Duodenal mucosa (tissue), 2 donors: ENCODE measurements around the gene ADARB2.
"Not testable (repeated sequence)": the region's sequence is repeated elsewhere in the genome, so short reads cannot be mapped to it uniquely, and the experiment has no call there.

Experiments
- H3K27ac ChIP-seq: one replicate; pipeline ENCODE4 v1.7.0; 2013; ENCODE audit warnings: low read depth, low read length
- H3K27me3 ChIP-seq, 2 donors: one replicate each; pipeline ENCODE4 v1.7.0; 2013; ENCODE audit warnings: low read length in 2 of 2, control low read depth in 1 of 2; ENCODE audit not compliant: insufficient read depth in 2 of 2, control insufficient read depth in 1 of 2
- H3K36me3 ChIP-seq, 2 donors: one replicate each; pipeline ENCODE4 v1.7.0; 2013; ENCODE audit warnings: low read length in 2 of 2, control low read depth in 1 of 2; ENCODE audit not compliant: insufficient read depth in 2 of 2, control insufficient read depth in 1 of 2
- H3K4me1 ChIP-seq, 2 donors: one replicate each; pipeline ENCODE4 v1.7.0; 2013; ENCODE audit warnings: low read length in 2 of 2, control low read depth in 1 of 2; ENCODE audit not compliant: insufficient read depth in 2 of 2, control insufficient read depth in 1 of 2
- H3K4me3 ChIP-seq, 2 donors: one replicate each; pipeline ENCODE4 v1.7.0; 2013; ENCODE audit warnings: low read length in 2 of 2, low read depth in 1 of 2
- H3K9ac ChIP-seq, 2 donors: one replicate each; pipeline ENCODE4 v1.7.0; 2013; ENCODE audit warnings: low read length in 2 of 2, low read depth in 1 of 2
- H3K9me3 ChIP-seq, 2 donors: one replicate each; pipeline ENCODE4 v1.7.0; 2013; ENCODE audit warnings: low read length in 2 of 2, control low read depth in 1 of 2; ENCODE audit not compliant: control insufficient read depth in 1 of 2

ADARB2 gene

DNA sequence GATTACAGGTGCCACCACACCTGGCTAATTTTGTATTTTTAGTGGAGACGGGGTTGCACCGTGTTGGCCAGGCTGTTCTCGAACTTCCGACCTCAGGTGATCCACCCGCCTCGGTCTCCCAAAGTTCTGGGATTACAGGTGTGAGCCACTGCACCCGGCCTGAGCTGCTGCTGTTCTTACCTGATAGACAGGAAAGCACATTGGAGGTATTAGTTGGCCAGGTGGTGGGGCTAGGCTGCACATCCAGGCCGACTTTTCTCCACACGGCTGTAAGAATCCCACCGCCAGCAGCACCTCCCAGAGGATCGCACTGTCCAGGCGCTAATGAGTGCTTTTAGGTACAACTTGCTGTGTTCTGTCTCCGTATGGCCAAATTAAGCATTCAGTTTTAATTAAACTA is 568.6 kb downstream of the ADARB2 start:
- Histone ChIP-seq H3K9ac (no peak overlapping the region), H3K27me3 (no peaks in the 10 kb centered on the region), H3K36me3 (no peaks in the 10 kb centered on the region), H3K27ac (no peak overlapping the region), H3K9me3 (no peaks in the 10 kb centered on the region), H3K4me3 (no peak overlapping the region), H3K4me1 (no peaks in the 10 kb centered on the region)

DNA sequence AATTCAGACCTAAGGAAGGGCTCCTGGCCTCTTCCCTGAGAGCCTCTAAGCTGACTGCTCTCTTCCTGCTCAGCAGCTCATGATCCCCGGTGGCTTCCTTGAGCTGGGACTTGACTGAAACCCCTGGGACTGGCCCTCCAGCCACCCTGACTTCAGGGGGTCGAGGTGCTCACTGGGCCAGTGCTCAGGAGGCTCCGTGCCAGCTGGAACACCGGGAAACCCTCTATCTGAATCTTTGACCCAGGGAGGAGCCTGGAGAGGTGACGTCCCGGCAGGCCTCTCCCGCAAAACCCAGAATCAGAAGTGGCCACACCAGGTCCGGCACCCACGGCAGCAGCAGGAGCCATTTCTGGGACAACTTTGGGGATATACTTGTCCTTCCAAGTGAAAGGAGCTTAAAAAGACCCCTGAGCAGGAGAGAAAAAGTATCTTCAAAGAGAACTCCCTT is 570.5 kb downstream of the ADARB2 start:
- no peaks in the 10 kb centered on the region for H3K36me3 ChIP-seq
- peaks cover 0 to 7% of the 10 kb centered on the region in 2 donors for H3K4me1 ChIP-seq
- no peaks in the 10 kb centered on the region for H3K9me3 ChIP-seq
- H3K4me3 ChIP-seq, result no peak overlapping the region
- H3K27ac ChIP-seq, result no peak overlapping the region
- H3K27me3 ChIP-seq, result no peaks in the 10 kb centered on the region
- H3K9ac ChIP-seq, result no peak overlapping the region

DNA sequence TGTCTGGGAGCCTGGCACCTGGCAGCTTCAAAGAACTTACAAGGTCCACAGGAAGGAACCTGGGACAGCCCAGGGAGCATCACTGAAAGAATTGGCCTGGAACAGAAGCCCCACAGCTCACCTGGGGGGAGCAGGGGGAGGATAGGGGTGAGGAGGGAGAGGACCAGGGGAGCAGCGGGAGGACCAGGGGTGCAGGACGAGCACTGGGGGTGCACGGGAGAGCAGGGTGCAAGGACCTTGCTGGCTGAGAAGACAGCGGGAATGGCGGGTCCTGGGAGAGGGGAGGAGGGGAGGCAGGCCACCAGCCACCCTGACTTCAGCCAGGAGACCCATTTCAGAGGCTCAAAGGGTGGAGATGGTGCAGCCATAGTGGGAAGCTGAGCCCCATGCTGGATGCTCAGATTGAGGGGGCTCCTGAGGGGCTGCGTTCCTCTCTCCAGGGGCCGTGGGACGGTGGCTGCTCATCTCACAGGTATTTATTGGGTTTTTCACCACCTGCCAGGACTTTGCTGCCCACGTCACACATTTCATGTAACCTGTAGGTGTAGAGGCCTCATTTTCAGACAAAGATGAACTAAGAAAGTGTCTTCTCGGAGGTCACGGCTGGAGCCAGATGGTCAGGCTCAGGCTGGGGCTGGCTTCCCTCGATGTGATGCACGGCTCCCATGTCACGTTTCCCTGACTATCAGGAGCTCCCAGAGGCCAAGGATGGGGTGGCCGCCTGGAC is 571.1 kb downstream of the ADARB2 start:
- H3K27me3 ChIP-seq, result no peaks in the 10 kb centered on the region
- H3K9ac ChIP-seq, result no peak overlapping the region
- no peak overlapping the region for H3K4me3 ChIP-seq
- H3K9me3 ChIP-seq, result no peaks in the 10 kb centered on the region
- no peak overlapping the region for H3K27ac ChIP-seq
- H3K4me1 ChIP-seq, result peaks cover 0 to 7% of the 10 kb centered on the region in 2 donors
- no peaks in the 10 kb centered on the region for H3K36me3 ChIP-seq

DNA sequence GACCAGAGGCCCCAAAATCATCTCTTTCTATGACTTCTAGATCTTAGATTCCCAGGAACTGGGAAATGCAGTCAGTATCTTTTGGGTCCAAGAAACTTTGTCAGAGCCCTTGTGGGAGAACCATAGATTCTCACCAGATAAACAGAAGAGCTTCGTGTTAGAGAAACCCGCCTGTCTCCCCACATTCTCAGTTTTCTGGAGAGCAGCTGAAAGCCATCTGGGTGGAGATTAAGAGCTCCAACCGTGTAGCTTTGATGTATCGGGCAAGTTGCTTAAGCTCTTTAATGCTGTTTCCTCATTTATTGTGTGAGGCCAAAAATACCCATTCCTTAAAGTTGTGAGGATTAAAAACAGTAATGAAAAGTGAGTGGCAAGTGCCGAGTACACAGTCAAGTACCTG is 573.5 kb downstream of the ADARB2 start:
- H3K4me3 ChIP-seq, result no peak overlapping the region
- H3K27ac ChIP-seq, result no peak overlapping the region
- H3K36me3 ChIP-seq, result no peaks in the 10 kb centered on the region
- H3K9me3 ChIP-seq, result no peaks in the 10 kb centered on the region
- H3K9ac ChIP-seq, result no peak overlapping the region
- H3K27me3 ChIP-seq, result no peaks in the 10 kb centered on the region
- H3K4me1 ChIP-seq, result peaks cover 0 to 7% of the 10 kb centered on the region in 2 donors

DNA sequence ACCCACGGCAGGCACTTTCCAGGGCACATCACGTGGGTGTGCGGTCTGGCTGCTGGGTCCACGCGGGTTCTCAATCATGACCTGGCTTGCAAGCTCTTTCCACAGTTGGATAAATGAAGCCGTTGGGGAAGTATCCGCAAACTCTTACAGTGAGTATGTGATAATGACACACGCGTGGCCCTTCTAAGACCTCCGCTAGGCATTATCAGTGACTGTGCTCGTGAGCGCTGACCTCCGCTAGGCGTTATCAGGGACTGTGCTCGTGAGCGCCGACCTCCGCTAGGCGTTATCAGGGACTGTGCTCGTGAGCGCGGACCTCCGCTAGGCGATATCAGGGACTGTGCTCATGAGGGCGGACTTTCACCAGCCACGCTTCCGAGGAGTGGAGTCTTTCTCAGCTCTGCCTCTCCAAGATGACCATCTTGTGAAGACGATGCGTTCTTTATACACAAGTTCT is 574.1 kb downstream of the ADARB2 start:
- Histone ChIP-seq H3K27ac (no peak overlapping the region), H3K4me1 (peaks cover 0 to 7% of the 10 kb centered on the region in 2 donors), H3K9ac (no peak overlapping the region), H3K9me3 (no peaks in the 10 kb centered on the region), H3K27me3 (no peaks in the 10 kb centered on the region), H3K36me3 (no peaks in the 10 kb centered on the region), H3K4me3 (no peak overlapping the region)

DNA sequence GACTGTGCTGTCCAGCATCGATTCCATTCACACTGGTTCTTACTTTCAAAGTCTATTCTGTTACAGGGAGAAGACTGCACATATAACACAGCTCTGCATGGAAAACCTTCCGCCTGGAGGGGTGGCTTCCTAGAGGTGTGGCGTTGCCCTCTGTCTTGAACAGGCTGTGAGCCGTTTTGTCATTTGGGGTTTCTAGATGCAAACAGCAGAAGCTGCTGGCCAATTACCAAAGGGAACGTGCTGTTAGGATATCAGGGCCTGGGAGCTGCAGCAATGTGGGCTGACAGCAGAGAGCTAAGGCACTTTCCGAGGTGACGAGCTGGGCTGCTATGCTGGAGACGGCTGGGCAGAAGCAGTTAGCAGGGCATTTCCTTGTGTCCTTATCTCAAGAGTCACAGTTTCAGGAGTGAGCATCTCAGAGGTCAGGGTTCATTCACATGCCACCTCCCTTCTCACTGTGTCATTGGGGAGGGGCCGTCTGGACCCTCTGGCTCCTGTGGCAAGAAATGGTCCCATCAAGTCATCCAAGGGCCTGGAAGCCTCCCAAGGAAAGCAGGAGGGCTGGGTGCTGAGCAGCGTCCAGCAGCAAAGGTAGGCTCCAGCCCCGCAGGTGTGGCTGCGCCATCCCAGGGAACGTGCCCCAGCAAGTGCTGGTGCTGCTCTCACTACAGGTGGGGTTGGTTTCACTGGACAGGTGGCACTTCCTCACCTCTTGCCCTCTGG is 574.7 kb downstream of the ADARB2 start:
- H3K27me3 ChIP-seq, result no peaks in the 10 kb centered on the region

DNA sequence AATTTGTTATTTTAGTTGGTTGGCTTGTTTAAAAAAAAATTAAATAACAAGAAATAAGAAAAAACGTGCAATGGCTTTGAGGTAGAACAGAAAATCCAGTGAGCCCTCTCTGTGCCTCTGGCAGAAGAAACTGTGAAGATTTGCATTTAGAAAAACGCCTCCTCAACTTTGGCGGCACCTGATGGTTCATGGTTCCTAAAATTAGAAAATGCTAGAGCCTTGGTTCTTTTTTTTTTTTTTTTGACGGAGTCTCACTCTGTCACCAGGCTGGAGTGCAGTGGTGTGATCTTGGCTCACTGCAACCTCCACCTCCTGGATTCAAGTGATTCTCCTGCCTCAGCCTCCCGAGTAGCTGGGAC is 576.0 kb downstream of the ADARB2 start:
- not testable (repeated sequence) for H3K4me3 ChIP-seq, H3K9ac ChIP-seq, H3K9me3 ChIP-seq, H3K36me3 ChIP-seq, H3K27ac ChIP-seq, H3K4me1 ChIP-seq, H3K27me3 ChIP-seq

More for the DNA sequence above, 574.7 kb downstream of the ADARB2 start:
- Histone ChIP-seq H3K36me3 (no peaks in the 10 kb centered on the region), H3K27ac (no peak overlapping the region), H3K4me1 (peaks cover 0 to 7% of the 10 kb centered on the region in 2 donors), H3K9me3 (no peaks in the 10 kb centered on the region), H3K9ac (no peak overlapping the region), H3K4me3 (no peak overlapping the region)

DNA sequence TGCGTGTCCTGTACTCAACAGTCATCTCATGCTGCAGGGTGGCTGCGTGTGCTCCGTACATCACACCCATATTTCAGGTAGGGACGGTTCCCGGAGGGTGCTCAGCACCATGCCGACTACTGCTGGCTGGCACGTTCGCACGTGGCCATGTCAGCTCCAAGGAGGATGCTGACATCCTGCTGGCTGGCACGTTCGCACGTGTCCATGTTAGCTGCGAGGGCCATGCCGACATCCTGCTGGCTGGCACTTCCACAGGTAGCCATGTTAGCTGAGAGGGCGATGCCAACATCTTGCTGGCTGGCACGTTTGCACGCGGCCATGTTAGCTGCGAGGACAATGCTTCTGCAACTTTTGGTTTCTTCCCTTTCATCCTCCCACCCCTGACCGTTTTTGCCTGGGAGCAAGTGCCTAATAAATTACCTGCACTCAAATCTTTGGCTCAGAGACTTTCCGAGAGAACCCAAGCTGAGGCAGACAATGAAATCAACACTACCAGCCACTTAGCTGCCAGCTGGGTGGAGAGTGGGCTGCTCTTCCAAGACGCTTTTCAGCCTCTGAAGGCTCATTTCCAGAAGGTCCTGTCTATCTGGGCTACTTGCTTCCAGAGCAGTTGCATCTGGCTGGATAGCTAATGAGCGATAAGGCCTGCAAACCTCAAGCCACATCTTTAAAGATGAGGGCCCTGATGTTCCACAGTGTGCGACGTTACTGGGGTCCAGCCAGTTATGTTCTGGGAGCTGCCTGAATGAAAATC is 576.6 kb downstream of the ADARB2 start:
- no peak overlapping the region for H3K4me3 ChIP-seq
- peaks cover 0 to 7% of the 10 kb centered on the region in 2 donors for H3K4me1 ChIP-seq
- no peak overlapping the region for H3K9ac ChIP-seq
- no peaks in the 10 kb centered on the region for H3K36me3 ChIP-seq
- no peak overlapping the region for H3K27ac ChIP-seq
- H3K9me3 ChIP-seq, result no peaks in the 10 kb centered on the region
- peaks cover 0 to 3% of the 10 kb centered on the region in 2 donors for H3K27me3 ChIP-seq

DNA sequence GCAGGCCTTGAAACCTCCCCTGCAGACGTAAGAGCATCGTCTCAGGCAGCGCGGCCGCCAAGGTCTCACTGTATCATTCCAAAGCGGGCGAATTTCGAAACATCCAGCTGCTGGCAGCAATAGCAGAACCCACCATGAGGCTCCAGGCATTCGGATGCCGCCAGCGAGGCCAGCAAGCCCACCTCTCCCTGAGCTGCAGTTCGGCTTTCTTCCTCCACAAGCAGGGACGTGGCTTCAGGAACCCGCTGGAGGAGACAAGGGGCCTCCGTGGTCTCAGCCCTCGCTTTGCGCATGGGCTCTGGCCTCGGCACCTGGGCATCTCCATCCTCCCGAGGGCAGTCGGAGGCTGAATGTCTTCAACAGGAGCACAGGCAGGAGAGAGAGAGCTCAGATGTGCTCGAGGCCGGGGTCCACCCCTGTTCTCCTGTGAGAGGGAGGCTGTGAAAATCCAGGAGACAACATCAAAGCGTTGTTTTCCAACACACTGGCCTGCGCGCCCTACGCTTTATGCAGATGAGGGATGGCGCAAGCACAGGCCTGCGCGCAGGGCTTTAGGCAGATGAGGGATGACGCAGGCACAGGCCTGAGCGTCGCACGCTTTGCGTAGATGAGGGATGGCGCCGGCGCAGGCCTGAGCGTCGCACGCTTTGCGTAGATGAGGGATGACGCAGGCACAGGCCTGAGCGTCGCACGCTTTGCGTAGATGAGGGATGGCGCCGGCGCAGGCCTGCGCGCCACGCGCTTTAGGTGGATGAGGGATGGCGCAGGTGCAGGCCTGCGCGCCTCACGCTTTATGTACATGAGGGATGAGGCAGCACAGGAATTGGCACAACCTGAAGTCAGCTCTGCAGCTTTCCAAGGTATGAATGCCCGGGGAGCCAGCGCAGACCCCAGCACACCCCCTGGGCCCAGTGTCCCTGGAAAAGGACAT is 577.9 kb downstream of the ADARB2 start:
- Histone ChIP-seq H3K9me3 (no peaks in the 10 kb centered on the region), H3K4me3 (no peak overlapping the region), H3K36me3 (no peaks in the 10 kb centered on the region), H3K27ac (no peak overlapping the region), H3K9ac (no peak overlapping the region), H3K27me3 (peaks cover 0 to 3% of the 10 kb centered on the region in 2 donors), H3K4me1 (peaks cover 0 to 7% of the 10 kb centered on the region in 2 donors)
